ENCODE results near the gene RAB5IF. TPM values are rescaled to one million over a fixed set of nuclear protein-coding genes. Genes with fewer than 3 reads are reported as not detected.

The RAB5IF gene
- total and polyA plus RNA-seq, 2 of the 13 experiments (the other 11 are each of a cell fraction or from before 2014, with no cell fraction given) = 261 to 305 TPM

DNA sequence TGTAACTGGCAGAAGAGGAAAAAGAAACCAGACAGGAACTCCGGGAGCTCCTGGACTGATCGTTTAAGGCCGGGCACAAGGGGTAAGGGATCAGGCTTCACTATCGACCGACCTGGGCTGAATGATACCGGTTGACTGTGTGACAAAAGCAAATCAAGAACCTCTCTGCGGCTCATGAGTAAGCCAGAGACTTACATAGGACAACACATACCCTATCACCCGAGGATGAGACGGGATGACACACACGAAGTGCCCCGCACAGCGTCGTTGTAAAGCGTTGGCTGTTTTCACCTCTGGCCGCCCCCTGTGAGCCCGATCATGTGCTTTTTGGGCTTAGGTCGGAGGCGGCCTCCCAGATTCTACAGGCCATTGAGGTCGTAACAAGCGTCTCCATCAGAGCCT, 32.9 kb upstream of the RAB5IF start:
- POLR2A ChIA-PET = interaction anchor here (0.7 to 9.0 kb wide), 17 partner anchors 10 to 618 kb away, joined by 3 to 167 read pairs (median 5); partner anchors contain the start of genes DSN1, RAB5IF and SCAND1
- Histone ChIP-seq H3K36me3 (replicated peaks in 1 of 2; ENCODE audit: control insufficient read depth in 1 of 2, insufficient read depth in 2 of 2, low read length in 2 of 2) (no peaks in the 10 kb centered on the region; a peak in 2 of 5 replicates), H3K9me3 (ENCODE audit: low read length) (no peaks in the 10 kb centered on the region), H4K20me1 (ENCODE audit: insufficient read depth, low read length) (peaks cover 19% of the 10 kb centered on the region), H3K4me3 (replicated peaks in 1 of 3; ENCODE audit: insufficient read depth in 1 of 3, low read depth in 2 of 3, low read length in 3 of 3) (peak overlapping the region; percentile 78 to 90 (median 84)), H3K9ac (ENCODE audit: insufficient read depth, low read depth, low read length) (peak overlapping the region; percentile 87), H3K79me2 (ENCODE audit: insufficient read depth, low read length) (peaks cover 37% of the 10 kb centered on the region), H2AFZ (ENCODE audit: low read length) (peak overlapping the region; percentile 4), H3K27me3 (ENCODE audit: control insufficient read depth in 1 of 2, insufficient read depth in 2 of 2, low read length in 2 of 2) (no peaks in the 10 kb centered on the region; a peak in 1 of 5 replicates), H3K4me2 (ENCODE audit: low read depth, low read length) (peak overlapping the region; percentile 99), H3K27ac (ENCODE audit: extremely low read length, insufficient read depth, low read length) (peak overlapping the region; percentile 81), H3K4me1 (ENCODE audit: insufficient read depth, low read length) (peaks cover 33% of the 10 kb centered on the region)
- intact Hi-C loops (cut with micrococcal nuclease; ENCODE audit: unreplicated experiment) = loop anchor here (1.0 to 10.0 kb wide), 3 partner anchors 16 to 108 kb away; partner anchors contain the start of gene RAB5IF
- ATAC-seq = peak; percentile 54
- CTCF ChIA-PET (ENCODE audit: low intra/inter-chr PET ratio, low total read pairs) = no interaction called here
- in situ Hi-C loops (cut with HindIII; ENCODE audit: extremely low pct_ligation_motif_present, low pct_unique_long_range_greater_than_20kb) = no loop called here
- no peak for FAIRE-seq
- TSS peak; percentile 84 for BruUV-seq (replicated peaks)
- under 1% methylated on average over 20 of the region's 20 CpGs for WGBS (ENCODE audit: low lambda C conversion rate)
- peak; percentile 65 for DNase-seq (ENCODE audit: low spot score)
- TF ChIP-seq PAX8 (CRISPR knock-in tag; IDR thresholded peaks at IDR 0.05; ENCODE audit: borderline replicate concordance) = peak; percentile 9; the same call in 1 of the 2 replicates
- no peak for TF ChIP-seq ZNF761 (CRISPR knock-in tag; conservative IDR thresholded peaks at IDR 0.05)
- TF ChIP-seq ZNF44 (CRISPR knock-in tag; IDR thresholded peaks at IDR 0.05) = no peak
- peak; percentile 95; the same call in 1 of the 2 replicates for TF ChIP-seq FOXC1 (CRISPR knock-in tag; IDR thresholded peaks at IDR 0.05; ENCODE audit: borderline replicate concordance)
- TF ChIP-seq, protein P1, sequence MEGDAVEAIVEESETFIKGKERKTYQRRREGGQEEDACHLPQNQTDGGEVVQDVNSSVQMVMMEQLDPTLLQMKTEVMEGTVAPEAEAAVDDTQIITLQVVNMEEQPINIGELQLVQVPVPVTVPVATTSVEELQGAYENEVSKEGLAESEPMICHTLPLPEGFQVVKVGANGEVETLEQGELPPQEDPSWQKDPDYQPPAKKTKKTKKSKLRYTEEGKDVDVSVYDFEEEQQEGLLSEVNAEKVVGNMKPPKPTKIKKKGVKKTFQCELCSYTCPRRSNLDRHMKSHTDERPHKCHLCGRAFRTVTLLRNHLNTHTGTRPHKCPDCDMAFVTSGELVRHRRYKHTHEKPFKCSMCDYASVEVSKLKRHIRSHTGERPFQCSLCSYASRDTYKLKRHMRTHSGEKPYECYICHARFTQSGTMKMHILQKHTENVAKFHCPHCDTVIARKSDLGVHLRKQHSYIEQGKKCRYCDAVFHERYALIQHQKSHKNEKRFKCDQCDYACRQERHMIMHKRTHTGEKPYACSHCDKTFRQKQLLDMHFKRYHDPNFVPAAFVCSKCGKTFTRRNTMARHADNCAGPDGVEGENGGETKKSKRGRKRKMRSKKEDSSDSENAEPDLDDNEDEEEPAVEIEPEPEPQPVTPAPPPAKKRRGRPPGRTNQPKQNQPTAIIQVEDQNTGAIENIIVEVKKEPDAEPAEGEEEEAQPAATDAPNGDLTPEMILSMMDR (CRISPR knock-in tag; IDR thresholded peaks at IDR 0.05) = no peak; the same call in 1 of the 2 replicates
- TF ChIP-seq, protein P2, sequence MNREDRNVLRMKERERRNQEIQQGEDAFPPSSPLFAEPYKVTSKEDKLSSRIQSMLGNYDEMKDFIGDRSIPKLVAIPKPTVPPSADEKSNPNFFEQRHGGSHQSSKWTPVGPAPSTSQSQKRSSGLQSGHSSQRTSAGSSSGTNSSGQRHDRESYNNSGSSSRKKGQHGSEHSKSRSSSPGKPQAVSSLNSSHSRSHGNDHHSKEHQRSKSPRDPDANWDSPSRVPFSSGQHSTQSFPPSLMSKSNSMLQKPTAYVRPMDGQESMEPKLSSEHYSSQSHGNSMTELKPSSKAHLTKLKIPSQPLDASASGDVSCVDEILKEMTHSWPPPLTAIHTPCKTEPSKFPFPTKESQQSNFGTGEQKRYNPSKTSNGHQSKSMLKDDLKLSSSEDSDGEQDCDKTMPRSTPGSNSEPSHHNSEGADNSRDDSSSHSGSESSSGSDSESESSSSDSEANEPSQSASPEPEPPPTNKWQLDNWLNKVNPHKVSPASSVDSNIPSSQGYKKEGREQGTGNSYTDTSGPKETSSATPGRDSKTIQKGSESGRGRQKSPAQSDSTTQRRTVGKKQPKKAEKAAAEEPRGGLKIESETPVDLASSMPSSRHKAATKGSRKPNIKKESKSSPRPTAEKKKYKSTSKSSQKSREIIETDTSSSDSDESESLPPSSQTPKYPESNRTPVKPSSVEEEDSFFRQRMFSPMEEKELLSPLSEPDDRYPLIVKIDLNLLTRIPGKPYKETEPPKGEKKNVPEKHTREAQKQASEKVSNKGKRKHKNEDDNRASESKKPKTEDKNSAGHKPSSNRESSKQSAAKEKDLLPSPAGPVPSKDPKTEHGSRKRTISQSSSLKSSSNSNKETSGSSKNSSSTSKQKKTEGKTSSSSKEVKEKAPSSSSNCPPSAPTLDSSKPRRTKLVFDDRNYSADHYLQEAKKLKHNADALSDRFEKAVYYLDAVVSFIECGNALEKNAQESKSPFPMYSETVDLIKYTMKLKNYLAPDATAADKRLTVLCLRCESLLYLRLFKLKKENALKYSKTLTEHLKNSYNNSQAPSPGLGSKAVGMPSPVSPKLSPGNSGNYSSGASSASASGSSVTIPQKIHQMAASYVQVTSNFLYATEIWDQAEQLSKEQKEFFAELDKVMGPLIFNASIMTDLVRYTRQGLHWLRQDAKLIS (CRISPR knock-in tag; IDR thresholded peaks at IDR 0.05) = 0 out of 2 replicates have a peak, but pooled peaks have one; percentile 50
- TF ChIP-seq, protein P3, sequence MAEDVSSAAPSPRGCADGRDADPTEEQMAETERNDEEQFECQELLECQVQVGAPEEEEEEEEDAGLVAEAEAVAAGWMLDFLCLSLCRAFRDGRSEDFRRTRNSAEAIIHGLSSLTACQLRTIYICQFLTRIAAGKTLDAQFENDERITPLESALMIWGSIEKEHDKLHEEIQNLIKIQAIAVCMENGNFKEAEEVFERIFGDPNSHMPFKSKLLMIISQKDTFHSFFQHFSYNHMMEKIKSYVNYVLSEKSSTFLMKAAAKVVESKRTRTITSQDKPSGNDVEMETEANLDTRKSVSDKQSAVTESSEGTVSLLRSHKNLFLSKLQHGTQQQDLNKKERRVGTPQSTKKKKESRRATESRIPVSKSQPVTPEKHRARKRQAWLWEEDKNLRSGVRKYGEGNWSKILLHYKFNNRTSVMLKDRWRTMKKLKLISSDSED (CRISPR knock-in tag; IDR thresholded peaks at IDR 0.05) = no peak
- TF ChIP-seq HDAC2 (CRISPR knock-in tag; IDR thresholded peaks at IDR 0.05) = peak; percentile 59; the same call in 1 of the 2 replicates
- no peak for TF ChIP-seq ZNF431 (CRISPR knock-in tag; IDR thresholded peaks at IDR 0.05; ENCODE audit: borderline replicate concordance, low read depth)
- no peak for TF ChIP-seq POLR2AphosphoS5 (IDR thresholded peaks at IDR 0.05; ENCODE audit: low read depth, low read length)
- TF ChIP-seq ZNF644 (CRISPR knock-in tag; IDR thresholded peaks at IDR 0.05; ENCODE audit: low read depth) = 0 out of 2 replicates have a peak, but pooled peaks have one; percentile 3
- TF ChIP-seq SNAI1 (CRISPR knock-in tag; IDR thresholded peaks at IDR 0.05; ENCODE audit: borderline replicate concordance) = 0 out of 2 replicates have a peak, but pooled peaks have one; percentile 43
- TF ChIP-seq ONECUT2 (CRISPR knock-in tag; IDR thresholded peaks at IDR 0.05) = 0 out of 2 replicates have a peak, but pooled peaks have one; percentile 20
- no peak for TF ChIP-seq HMG20A (CRISPR knock-in tag; IDR thresholded peaks at IDR 0.05; ENCODE audit: borderline replicate concordance)
- TF ChIP-seq BHLHE40 (IDR thresholded peaks at IDR 0.05; ENCODE audit: low read length) = no peak
- TF ChIP-seq ZNF432 (CRISPR knock-in tag; IDR thresholded peaks at IDR 0.05; ENCODE audit: borderline replicate concordance) = peak; percentile 70; the same call in 1 of the 2 replicates
- TF ChIP-seq ZNF333 (CRISPR knock-in tag; IDR thresholded peaks at IDR 0.05; ENCODE audit: borderline replicate concordance) = no peak
- TF ChIP-seq SRSF4 (IDR thresholded peaks at IDR 0.05; ENCODE audit: low read depth, low read length, poor library complexity, severe bottlenecking) = no peak
- no peak for TF ChIP-seq NFYC (CRISPR knock-in tag; IDR thresholded peaks at IDR 0.05)

Measured in HepG2 (cell line).